GF-D8 (cell line): Measurements from ENCODE around the gene MCCC2.
"Not testable (repeated sequence)": the region's sequence is repeated elsewhere in the genome, so short reads cannot be mapped to it uniquely, and the experiment has no call there.

Experiments used
- DNase-seq: peaks from one replicate; lab custom pipeline; 2025; lab: John Stamatoyannopoulos, UW

MCCC2 gene

DNA sequence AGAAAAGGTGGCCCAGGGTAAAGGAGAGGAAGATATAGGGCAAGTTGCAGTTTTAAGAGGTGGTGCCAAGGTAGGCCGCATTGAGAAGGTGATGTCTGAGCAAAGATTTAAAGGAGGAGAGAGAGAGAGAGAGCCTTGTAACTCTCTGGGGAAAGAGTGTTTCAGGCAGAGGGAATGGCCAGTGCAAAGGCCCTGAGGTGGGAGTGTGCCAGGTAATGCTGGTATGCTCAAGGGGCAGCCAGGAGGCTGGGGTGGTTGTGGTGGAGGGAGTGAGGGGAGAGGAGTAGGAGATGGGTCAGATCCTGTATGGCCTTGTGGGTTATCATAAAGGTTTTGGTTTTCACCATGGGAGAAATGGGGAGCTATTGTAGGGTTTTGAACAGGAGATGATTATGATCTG lies 9.9 kb downstream of the MCCC2 start:
- no peak for DNase-seq

DNA sequence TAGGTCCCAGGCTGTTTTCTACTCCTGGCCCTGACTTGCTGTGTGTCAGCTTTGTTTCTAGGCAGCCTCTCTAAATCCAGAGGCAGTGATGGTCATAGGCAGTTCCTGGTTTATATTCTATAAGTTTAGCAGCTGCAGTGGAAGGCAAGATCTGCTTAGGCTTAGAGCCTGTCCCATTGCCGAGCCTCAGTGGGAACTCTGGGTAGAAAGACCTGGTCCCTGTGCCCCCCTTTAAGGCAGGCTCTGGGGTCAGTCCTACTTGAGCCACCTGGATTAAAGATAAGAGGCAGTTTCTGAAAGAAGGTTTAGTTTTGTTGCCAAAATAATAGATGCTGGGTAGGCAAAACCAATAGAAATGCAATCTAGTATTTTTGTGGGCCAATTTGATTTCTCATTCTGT lies 13.6 kb downstream of the MCCC2 start:
- no peak for DNase-seq

DNA sequence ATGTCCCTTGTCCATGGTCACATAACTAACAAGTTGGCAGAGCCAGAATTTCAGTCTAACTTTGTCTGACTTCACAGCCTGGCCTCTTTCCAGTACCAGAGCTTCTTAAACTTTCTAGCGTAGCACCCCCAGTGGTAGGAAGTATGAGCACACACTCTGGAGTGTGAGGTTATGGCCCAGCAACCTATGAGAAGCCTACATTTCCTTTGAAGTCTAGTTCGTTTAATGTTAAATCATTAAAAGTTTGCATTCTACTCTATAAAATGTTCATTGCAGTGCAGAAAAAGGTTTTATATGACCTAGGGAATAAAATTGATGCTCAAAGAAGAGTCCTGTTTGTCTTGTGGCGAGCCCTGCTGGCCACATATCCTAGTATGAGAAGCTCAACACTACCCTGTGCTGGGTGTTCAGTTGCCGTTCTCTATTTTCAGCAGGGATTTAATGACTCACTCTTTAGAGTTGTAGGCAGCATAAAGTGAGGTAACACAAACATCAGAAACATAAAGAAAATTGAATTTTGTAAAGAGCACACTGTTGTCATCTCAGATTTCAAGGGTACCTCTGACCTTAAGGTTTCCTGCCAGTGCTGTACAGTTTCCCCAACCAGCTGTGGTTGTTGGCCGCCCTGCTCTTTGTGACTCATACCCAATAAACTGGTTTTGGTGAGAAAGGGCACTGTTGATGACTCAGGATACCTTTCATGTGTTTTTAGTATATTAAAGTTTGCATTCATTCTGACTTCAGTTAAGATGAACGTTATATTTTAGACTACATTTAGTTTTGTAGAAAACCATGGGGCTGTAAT lies 14.3 kb downstream of the MCCC2 start:
- no peak for DNase-seq

DNA sequence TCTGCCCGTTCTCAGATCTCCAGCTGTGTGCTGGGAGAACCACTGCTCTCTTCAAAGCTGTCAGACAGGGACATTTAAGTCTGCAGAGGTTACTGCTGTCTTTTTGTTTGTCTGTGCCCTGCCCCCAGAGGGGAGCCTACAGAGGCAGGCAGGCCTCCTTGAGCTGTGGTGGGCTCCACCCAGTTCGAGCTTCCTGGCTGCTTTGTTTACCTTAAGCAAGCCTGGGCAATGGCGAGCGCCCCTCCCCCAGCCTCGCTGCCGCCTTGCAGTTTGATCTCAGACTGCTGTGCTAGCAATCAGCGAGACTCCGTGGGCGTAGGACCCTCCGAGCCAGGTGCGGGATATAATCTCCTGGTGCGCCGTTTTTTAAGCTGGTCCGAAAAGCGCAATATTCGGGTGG lies 22.8 kb downstream of the MCCC2 start:
- DNase-seq = not testable (repeated sequence)

DNA sequence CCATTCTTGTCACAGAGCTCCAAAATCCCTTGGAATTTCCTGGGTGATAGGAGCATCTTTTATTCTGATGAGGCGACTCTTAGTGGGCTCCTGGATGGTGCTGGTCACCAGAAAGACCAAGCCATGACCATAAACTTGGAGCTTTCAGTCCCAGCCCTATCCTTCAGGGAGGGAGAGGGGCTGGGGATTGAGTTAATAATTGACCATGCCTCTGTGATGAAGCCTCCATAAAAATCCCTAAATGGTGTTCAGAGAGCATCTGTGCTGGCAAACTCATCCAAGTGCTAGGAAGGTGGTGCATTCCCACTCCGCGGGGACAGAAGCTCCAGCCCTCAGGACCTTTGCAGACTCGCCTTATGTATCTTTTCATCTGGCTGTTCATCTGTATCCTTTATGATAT lies 28.7 kb downstream of the MCCC2 start:
- DNase-seq = no peak

DNA sequence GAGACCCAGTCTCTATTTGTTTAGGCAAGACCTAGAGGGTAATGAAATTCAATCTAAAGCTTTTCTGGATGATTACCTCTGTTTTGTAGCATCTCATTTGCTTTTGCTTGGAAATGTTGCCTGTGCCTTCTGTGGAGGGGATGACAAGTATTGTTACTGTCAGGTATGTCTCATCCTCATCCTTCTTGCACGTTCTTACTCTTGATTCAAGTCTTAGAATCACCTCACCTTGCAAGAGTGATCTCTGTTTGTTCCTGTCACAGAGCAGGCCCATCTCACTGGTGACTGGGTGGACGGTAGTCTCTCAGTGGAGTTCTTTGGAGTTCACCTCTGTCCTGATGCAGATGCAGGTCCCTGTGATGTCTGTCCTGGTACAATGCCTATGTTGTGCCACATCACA lies 33.5 kb downstream of the MCCC2 start:
- DNase-seq = no peak

DNA sequence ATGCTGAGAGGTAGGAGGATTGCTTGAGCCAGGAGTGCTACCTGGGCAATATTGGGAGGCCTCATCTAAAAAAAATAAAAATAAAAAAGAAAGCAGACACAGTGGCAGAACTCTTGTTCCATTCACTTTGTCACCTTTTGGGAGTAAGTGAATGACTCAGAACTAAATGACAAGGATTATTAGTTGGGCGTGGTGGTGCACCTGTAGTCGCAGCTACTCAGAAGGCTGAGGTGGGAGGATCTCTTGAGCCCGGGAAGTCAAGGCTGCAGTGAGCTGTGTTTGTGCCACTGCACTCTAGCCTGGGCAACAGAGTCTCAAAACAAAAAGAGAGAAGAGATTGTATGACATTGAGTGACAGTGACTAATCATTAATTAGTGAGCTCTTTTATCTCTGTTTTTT lies 34.1 kb downstream of the MCCC2 start:
- DNase-seq = no peak

DNA sequence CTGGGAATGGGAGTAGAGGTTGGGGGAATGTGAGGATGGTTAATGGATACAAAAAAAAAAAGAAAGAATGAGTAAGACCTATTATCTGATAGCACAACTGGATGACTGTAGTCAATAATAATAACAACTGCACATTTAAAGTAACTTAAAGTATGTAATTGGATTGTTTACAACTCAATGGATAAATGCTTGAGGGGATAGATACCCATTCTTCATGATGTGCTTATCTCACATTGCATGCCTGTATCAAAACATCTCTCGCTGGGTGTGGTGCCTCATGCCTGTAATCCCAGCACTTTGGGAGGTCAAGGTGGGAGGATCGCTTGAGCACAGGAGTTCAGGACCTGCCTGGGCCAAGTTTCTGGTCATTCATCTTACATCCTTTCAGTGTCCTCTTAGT lies 34.6 kb downstream of the MCCC2 start:
- no peak for DNase-seq

DNA sequence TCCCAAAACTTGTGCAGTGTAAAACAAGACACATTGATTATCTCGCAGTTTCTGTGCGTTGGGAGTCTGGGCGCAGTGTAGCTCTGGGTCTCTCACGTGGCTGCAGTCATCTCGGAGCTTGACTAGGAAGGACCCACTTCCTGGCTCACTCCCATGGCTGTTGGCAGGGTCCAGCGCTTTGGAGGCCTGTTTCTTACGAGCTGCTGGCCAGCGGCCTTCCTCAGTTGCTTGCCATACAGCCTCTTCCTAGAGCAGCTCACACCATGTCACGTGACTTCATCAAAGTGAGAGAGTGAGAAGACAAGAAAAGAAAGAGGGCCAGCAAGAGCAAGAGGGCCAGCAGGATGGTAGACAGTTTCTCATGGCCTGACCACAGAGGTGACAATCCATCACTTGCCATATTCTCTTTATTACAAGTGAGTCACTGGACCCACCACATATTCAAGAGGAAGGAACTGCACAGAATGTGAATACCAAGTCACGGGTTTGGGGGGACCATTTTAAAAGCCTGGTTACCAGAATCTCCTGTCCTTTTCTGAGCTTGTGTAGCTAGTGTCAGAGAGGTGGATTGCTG lies 36.2 kb downstream of the MCCC2 start:
- no peak for DNase-seq

DNA sequence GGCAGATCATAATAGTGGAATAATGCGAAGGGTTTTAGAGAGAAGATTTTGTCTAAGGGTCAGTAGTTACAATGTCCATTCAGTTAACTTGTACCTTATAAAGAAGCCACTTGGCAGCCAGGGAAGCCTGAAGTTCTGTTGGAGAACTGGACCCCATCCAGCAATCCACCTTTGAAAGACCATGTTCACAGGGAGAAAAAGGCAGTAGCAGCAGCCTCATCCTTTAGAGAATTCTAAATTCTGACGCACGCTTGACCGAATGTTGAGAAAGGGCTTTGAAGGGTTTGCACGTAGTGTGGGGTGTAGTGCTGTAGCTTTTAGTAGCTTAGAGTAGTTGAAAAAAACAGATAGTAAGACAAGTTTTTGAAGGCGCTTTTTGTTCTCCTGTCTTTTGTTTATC lies 42.8 kb downstream of the MCCC2 start:
- no peak for DNase-seq

DNA sequence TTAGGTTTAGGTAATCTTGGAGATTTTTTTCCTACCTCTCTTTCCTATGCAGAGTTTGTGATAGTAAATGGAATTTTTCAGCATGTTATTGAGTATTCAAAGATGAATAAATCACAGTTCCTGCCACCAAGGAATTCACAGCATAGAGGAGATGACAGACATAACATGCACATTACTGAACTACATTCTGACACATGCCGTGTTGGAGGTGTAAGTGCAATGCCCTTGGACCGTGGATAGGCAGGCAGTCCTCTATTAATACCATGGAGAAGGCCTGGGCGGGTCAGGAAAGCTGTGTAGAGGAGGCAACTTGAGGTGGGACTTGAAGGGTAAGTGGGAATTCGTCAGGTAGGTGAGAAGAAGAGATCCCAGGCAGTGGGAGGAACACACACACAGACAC lies 43.9 kb downstream of the MCCC2 start:
- DNase-seq = no peak

DNA sequence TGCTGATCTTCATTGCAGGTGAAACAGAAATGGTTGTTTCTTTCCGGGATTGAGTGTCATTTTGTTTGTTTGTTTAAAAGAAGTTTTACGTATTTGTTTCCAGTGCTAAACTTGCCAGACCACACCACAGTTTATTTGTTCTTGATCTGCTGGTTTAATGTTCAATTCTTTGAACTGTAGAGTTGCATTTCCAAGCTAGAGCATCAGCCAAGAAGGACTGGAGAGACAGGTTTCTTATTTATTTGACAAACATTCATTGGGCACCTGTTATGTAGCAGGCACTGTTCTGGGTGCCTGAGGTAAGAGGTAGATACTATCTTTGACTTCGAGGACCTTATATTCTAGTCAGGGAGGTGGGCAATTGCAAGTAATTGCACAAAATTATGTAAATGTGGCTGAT lies 45.0 kb downstream of the MCCC2 start:
- DNase-seq = no peak

DNA sequence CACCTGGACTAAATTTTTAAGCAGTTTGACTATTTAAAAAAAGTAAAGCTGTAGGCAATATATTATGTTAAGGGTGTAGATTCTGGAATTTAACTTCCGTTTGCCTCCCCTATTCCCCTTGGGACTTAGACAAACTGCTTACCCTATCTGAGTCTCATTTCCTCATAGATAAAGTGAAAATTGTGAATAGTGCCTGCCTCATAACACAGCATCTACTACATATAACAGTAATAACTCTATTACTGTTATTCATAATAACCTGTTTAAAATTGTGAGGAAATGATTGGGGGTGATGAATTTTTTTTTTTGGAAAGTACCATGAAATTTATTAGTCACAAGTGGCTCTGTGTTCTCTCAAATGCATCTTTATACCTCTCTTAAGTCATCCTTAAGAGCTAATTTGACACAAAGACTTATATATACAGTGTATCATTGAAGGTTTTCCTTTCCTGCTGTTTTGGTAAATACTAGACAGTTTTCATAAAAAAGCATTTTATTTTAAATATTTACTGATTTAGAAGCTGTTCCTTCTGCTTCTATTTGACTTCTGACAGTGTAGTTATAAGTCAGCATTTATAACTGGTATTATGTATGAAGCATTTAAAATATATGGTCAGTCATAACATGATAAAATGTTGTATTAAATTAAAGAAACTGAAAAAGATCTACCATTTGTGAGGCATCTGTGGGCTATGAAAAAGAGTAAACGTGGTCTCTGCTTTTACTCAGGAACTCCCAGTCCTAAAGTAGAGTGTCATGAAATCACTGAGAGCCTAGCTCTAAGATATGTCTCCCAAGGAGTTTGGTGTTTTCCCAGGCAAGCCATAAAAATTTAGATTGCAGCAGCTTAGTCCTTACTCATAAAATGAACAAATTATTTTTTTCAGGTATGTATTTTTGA lies 46.4 kb downstream of the MCCC2 start:
- no peak for DNase-seq

DNA sequence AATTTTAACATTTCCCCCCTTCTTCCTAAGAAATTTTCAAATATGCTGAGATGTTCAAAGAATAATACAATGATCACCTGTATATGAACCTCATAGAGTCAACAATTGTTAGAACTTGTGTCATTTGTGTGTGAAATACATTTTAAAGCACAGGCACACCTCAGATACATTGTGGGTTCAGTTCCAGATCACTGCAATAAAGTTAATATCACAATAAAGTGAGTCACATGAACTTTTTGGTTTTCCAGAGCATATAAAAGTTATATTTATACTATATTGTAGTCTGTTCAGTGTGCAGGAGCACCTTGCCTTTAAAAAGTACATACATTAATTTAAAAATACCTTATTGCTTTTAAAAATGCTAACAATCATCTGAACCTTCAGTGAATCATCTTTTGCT lies 50.0 kb downstream of the MCCC2 start:
- DNase-seq = no peak

DNA sequence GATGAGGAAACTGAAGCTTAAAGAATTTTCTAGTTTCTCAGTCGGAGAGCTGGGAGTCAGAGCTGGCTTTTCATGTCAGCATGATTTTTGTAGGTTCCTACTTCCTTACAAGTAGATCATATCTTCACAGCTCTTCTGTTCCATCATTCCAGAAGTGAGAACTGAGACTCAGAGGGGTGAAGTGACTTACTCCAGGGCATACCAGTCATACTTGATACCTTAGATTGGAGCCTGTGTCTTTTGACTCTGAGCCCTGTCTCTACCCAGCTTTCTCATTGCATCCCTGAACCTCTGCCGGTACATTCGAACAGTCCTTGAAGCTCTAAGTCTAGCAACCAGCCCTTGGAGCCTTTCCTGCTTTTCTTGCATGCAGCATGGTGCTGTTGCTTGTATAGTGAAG lies 53.3 kb downstream of the MCCC2 start:
- no peak for DNase-seq

DNA sequence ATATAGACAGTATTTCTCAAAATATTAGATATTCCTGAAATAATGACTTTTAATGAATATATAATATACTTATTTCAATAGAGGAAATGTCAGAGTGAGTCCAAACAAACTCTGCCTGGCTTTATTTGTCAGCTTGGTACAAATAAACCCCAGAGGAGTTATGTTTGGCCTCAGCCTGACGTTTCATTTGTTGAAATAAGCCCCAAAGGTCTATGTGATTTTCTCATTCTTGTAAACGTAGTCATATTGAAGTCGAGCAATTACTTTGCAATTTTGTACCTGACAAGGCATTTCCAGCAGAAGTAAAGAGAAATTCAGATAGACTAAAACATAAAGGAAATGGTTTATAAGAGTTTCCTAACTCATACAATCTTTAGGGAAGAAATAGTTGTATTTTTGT lies 57.9 kb downstream of the MCCC2 start:
- no peak for DNase-seq

DNA sequence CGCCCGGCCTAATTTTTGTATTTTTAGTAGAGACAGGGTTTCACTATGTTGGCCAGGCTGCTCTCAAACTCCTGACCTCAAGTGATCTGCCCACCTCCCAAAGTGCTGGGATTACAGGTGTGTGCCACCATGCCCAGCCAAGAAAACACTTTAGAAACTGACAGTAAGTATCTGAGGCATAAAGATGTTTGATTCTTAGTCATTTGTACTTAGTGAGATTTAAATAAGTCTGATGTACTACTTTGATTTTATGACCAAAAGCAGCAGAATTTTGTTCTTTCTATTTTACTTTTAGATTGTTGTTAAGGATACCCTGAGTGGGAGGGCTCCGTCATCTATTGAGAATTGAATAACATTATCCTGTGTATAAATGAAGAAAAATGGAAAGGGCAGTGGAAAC lies 63.8 kb downstream of the MCCC2 start:
- DNase-seq = not testable (repeated sequence)

DNA sequence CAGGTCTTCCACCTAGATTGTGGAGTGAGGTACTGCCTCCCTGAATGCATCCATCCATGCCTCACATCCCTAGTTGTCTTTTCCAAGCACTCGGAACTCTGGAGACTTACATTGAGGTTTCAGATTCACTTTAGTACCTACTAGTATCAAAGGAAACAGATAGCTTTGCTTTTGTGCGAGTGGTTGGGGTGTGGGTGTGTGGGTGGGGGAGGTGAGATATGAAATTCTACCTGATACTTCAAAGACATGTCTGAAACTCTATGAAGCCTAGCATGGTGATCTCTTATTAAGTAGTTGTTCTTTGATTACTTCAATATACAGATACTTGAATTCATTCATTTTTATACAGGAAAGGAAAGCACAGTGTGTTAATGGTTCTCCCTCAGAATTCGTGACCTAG lies 64.4 kb downstream of the MCCC2 start:
- no peak for DNase-seq

DNA sequence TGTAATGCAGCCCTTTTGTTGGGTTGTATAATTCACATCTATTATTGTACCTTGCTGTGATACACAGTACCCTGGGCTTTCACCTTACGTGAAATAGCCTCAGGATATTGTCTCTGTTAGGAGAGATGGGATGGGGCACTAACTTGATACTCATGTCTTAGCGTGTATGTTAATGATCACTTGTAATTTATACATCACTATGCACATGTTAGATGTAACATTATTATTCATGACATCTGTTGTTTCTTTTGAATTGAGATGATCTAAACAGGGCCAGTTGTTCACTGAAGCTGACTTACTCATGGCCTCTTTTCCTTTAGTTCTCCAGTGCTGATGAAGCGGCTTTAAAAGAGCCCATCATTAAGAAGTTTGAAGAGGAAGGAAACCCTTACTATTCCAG lies 65.2 kb downstream of the MCCC2 start:
- DNase-seq = no peak

DNA sequence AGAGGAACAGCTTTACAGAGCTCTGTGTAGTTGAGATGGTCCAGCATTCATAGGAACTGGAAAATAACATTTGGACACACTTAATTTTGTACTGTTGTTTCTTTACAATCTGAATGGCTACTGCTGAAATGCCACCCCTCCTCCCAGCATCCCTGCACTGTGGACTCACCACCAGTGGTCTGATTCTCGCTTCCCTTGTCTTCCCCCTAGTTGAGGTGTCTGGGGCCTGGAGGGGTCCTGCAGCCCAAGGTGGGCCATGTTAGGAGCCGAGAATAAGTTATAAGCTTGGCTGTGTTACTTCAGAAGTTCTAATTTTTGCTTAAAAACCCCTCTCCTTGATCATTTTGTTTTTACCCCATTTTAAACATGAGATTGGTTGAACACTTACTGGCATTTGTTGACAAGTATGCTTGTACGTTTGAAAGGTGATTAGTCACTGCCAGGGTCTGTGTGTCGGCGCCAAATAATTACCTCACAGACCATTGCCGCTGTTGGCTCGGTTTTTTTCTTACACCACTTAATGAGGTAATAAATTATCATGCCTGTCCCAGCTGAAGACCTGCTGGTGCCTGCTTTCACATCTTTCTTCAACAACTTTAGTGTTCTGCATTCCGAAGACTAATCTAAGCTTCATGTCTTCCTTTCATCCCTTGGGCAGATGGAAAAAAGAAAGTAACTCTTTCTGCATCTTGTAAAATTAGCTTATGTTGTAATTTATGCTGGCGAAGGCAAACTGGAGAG lies 65.8 kb downstream of the MCCC2 start:
- DNase-seq = no peak

DNA sequence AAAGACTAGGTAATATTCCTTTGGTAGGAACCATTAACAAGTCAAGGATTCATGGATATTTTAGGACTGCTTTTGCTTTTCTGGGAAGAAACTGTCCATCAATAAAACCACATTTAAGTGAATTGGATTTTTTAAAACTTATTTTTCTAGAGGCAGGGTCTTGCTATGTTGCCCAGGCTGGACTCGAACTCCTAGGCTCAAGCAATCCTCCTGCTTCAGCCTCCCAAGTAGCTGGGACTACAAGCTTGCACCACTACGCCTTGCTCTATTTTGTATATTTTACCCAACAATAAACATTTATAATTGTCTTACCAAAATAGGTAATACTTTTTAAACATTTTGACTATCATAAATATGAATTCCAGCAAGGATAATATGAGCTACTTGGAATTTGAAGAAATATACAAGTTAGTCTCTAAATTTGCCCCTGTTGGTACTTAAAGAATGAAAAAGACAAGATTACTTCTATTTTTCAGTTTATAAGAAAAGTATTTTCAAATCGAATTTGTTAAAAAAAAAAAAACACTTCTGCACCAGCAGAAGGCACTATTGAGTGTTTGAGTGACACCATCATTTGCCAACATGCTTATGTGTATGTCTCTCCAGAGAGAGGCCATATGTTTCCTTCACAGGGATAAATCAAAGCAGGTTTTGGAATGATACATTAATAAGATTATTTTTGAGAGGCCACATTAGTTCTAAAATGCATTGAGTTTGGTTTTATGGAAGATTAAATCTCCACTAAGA lies 71.9 kb downstream of the MCCC2 start:
- DNase-seq = no peak

DNA sequence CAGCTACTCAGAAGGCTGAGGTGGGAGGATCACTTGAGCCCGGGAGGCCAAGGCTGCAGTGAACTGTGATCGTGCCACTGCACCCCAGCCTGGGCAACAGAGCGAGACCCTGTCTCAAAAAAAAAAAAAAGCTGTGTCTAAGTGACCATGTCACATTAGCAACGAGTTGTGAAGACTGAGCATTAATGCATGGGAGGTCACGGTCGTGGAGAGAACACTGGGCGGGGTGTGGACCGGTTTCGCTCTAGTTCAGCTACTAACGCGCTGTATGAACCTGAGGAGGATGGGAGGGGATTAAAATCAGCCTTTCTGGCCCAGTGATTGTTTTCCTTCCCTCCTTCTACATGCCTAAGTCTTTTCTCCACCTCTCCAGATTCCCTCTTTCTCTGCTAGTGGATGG lies 75.2 kb downstream of the MCCC2 start:
- no peak for DNase-seq
